ENCODE measurements around the gene SCART1. TPM values are rescaled to one million over a fixed set of nuclear protein-coding genes. Genes with fewer than 3 reads are reported as not detected.

The SCART1 gene
- total and polyA plus RNA-seq, 2 experiments from 2014 or later: 0.15 to 0.65 TPM

DNA sequence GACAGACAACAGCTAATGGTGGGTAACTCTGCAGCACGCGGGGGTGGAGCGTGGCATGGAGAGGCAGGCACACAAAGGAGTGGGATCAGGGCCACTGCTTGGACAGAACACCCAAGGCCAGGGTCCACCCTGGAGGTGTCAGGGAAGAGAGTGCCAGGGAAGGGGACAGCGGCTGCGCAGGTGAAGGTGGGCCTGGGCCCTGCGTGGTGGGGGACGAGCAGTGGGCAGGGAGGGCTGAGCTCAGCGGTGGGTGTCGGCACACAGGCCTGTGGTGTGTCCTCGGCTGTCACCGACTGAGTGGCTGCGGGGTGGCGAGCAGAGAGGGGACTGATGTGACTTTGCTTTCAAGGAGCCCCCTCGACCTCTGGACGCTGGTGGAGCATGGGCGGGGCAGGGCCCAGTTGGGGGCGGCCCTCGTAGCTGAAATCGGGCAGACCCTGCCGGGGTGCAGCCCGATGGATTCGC, 8.4 kb upstream of the SCART1 start:
- in situ Hi-C loops (cut with MboI): no loop called here
- Histone ChIP-seq H3K27ac (no peak overlapping the region), H4K20me1 (ENCODE audit: insufficient read depth) (no peaks in the 10 kb centered on the region), H3K4me1 (ENCODE audit: insufficient read depth) (no peaks in the 10 kb centered on the region), H3K9me2 (ENCODE audit: insufficient read depth) (no peaks in the 10 kb centered on the region), H3K27me3 (replicated peaks; ENCODE audit: insufficient read depth) (no peaks in the 10 kb centered on the region), H2AFZ (no peak overlapping the region), H3K9me3 (ENCODE audit: low read depth) (peaks cover 3% of the 10 kb centered on the region), H3K4me2 (ENCODE audit: unreplicated experiment) (no peak overlapping the region), H3K36me3 (ENCODE audit: low read depth) (no peaks in the 10 kb centered on the region), H3F3A (ENCODE audit: insufficient read depth) (no peaks in the 10 kb centered on the region), H3K9ac (no peak overlapping the region), H3K79me2 (ENCODE audit: insufficient read depth) (no peaks in the 10 kb centered on the region), H3K4me3 (no peak overlapping the region)
- no peak for DNase-seq
- TF ChIP-seq EZH2phosphoT487 (IDR thresholded peaks at IDR 0.05; ENCODE audit: insufficient read depth, low read depth) (no peak), EZH2 (IDR thresholded peaks at IDR 0.05; ENCODE audit: insufficient read depth, poor library complexity, severe bottlenecking) (no peak)
- WGBS, 2 experiments (ENCODE audit: low coverage in 1 of 2, low lambda C conversion rate in 2 of 2, missing lambda C conversion rate in 2 of 2): 86 to 89% methylated on average over 14 to 22 of the region's 22 CpGs

DNA sequence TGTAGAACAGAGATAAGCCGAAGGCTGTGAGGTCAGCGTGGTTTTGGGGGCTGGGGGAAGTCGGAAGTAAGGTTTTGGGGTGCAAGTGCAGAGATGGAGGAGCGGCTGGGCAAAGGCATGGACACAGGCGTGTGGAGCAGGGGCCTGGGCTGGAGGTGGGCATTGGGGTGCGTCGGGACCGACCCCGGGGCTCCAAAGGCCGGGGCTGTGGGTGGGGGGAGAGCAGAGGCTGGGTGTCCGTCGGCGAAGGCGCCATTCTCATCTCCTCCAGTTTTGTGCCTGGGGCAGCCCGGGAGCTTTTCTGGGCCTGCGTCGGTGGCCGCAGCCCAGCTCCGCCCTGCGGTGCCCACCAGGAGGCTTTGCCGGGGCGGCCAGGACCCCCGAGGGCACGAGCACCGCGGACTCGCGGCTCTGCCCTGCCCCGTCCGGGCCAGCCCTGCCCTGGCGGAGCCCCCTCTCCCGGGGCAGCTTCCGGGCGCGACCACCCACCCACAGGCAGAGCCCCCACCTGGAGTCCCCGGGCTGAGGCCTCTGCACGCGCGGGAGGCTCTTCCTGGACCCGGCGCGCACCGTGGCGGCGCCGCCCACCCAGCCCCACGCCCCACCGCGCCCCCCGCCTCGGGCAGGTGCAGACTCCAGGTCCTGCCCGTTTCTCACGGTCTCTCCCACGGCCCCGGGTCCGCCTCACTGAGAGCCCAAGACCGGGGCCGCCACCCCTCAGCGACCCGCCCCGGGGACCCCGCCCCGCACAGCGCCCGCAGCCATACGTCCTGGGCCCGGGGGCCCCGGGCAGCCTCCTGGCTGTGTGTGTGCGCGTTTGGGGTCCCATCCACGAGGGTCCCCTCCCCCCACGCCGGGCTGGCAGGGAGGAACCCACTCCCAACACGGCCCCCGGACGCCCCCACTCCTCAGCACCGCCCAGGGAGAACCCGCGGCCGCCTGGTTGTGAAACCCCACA, 7.7 kb upstream of the SCART1 start:
- DNase-seq: no peak
- H3K9ac ChIP-seq: no peak overlapping the region
- 69 to 76% methylated on average over 45 to 70 of the region's 80 CpGs for WGBS, 2 experiments (ENCODE audit: low coverage in 1 of 2, low lambda C conversion rate in 2 of 2, missing lambda C conversion rate in 2 of 2)
- H3K9me2 ChIP-seq (ENCODE audit: insufficient read depth): no peaks in the 10 kb centered on the region
- H4K20me1 ChIP-seq (ENCODE audit: insufficient read depth): no peaks in the 10 kb centered on the region
- H3K27me3 ChIP-seq (replicated peaks; ENCODE audit: insufficient read depth): no peaks in the 10 kb centered on the region
- no peak overlapping the region for H3K4me3 ChIP-seq
- no peaks in the 10 kb centered on the region for H3K79me2 ChIP-seq (ENCODE audit: insufficient read depth)
- H3K4me2 ChIP-seq (ENCODE audit: unreplicated experiment): no peak overlapping the region
- H3K36me3 ChIP-seq (ENCODE audit: low read depth): no peaks in the 10 kb centered on the region
- in situ Hi-C loops (cut with MboI): no loop called here
- H2AFZ ChIP-seq: no peak overlapping the region
- no peak for TF ChIP-seq EZH2phosphoT487 (IDR thresholded peaks at IDR 0.05; ENCODE audit: insufficient read depth, low read depth)
- TF ChIP-seq EZH2 (IDR thresholded peaks at IDR 0.05; ENCODE audit: insufficient read depth, poor library complexity, severe bottlenecking): no peak
- H3K27ac ChIP-seq: no peak overlapping the region
- peaks cover 3% of the 10 kb centered on the region for H3K9me3 ChIP-seq (ENCODE audit: low read depth)
- H3K4me1 ChIP-seq (ENCODE audit: insufficient read depth): no peaks in the 10 kb centered on the region
- H3F3A ChIP-seq (ENCODE audit: insufficient read depth): no peaks in the 10 kb centered on the region

DNA sequence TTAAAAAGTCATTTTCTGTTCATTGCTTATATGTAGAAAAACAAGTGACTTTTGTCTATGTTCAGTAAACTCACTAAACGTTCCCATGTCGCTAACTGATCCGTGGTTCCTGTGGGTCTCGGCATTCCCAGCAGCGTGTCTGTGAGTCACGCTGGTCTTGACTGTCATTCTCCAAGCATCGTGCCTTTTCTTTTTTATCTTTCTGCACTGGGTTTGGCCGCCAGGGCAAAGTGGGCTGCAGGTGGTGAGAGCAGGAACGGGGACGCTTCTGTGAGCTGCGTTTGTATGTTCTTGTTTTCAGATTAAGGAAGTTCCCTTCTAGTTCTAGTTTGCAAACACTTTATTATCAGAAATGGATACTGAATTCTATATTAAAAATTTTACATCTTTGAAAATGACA, 6.8 kb upstream of the SCART1 start:
- H3K4me2 ChIP-seq (ENCODE audit: unreplicated experiment): no peak overlapping the region
- H2AFZ ChIP-seq: no peak overlapping the region
- no peak overlapping the region for H3K27ac ChIP-seq
- H3K79me2 ChIP-seq (ENCODE audit: insufficient read depth): no peaks in the 10 kb centered on the region
- no peak for TF ChIP-seq EZH2phosphoT487 (IDR thresholded peaks at IDR 0.05; ENCODE audit: insufficient read depth, low read depth)
- TF ChIP-seq EZH2 (IDR thresholded peaks at IDR 0.05; ENCODE audit: insufficient read depth, poor library complexity, severe bottlenecking): no peak
- H4K20me1 ChIP-seq (ENCODE audit: insufficient read depth): no peaks in the 10 kb centered on the region
- no peaks in the 10 kb centered on the region for H3K27me3 ChIP-seq (replicated peaks; ENCODE audit: insufficient read depth)
- DNase-seq: no peak
- peaks cover 3% of the 10 kb centered on the region for H3K9me3 ChIP-seq (ENCODE audit: low read depth)
- H3K9me2 ChIP-seq (ENCODE audit: insufficient read depth): no peaks in the 10 kb centered on the region
- H3K4me1 ChIP-seq (ENCODE audit: insufficient read depth): no peaks in the 10 kb centered on the region
- 88 to 92% methylated on average over 11 of the region's 11 CpGs for WGBS, 2 experiments (ENCODE audit: low coverage in 1 of 2, low lambda C conversion rate in 2 of 2, missing lambda C conversion rate in 2 of 2)
- no peak overlapping the region for H3K9ac ChIP-seq
- in situ Hi-C loops (cut with MboI): no loop called here
- H3K36me3 ChIP-seq (ENCODE audit: low read depth): no peaks in the 10 kb centered on the region
- H3F3A ChIP-seq (ENCODE audit: insufficient read depth): no peaks in the 10 kb centered on the region
- H3K4me3 ChIP-seq: no peak overlapping the region

DNA sequence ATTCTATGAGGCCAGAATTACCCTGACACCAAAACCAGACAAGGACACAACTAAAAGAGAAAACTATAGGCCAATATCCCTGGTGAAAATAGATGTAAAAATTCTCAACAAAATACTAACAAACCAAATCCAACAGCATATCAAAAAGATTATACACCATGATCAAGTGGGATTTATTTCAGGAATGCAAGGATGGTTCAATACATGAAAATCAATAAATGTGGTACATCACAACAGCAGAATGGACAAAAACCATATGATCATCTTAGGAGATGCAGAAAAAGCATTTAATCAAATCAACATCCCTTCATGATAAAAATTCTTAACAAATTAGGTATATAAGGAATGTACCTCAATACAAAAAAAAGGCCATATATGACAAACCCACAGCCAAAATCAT, 5.6 kb upstream of the SCART1 start:
- Histone ChIP-seq H3K9ac (no peak overlapping the region), H2AFZ (no peak overlapping the region), H3K4me2 (ENCODE audit: unreplicated experiment) (no peak overlapping the region), H3K9me2 (ENCODE audit: insufficient read depth) (no peaks in the 10 kb centered on the region), H3K9me3 (ENCODE audit: low read depth) (peaks cover 3% of the 10 kb centered on the region), H3K79me2 (ENCODE audit: insufficient read depth) (no peaks in the 10 kb centered on the region), H3K27ac (no peak overlapping the region), H3K27me3 (replicated peaks; ENCODE audit: insufficient read depth) (no peaks in the 10 kb centered on the region), H3F3A (ENCODE audit: insufficient read depth) (no peaks in the 10 kb centered on the region), H3K36me3 (ENCODE audit: low read depth) (no peaks in the 10 kb centered on the region), H3K4me3 (no peak overlapping the region), H4K20me1 (ENCODE audit: insufficient read depth) (no peaks in the 10 kb centered on the region), H3K4me1 (ENCODE audit: insufficient read depth) (no peaks in the 10 kb centered on the region)
- no peak for DNase-seq
- TF ChIP-seq EZH2phosphoT487 (IDR thresholded peaks at IDR 0.05; ENCODE audit: insufficient read depth, low read depth) (no peak), EZH2 (IDR thresholded peaks at IDR 0.05; ENCODE audit: insufficient read depth, poor library complexity, severe bottlenecking) (no peak)
- in situ Hi-C loops (cut with MboI): no loop called here
